Skeletal muscle cell (primary cell): ENCODE results near the gene BHLHE23.

Source experiments
- DNase-seq: peaks from one replicate; pipeline ENCODE4 v3.0.0-alpha.2; 2010; ENCODE audit warnings: low read depth
- H3K4me3 ChIP-seq: 2 replicates; pipeline ENCODE4 v1.5.1; 2011; ENCODE audit warnings: low read depth, mild to moderate bottlenecking, control low read depth, low read length, moderate library complexity

Gene BHLHE23

GRCh38 chr20:62996596-62996982 is 10.2 kb downstream of the BHLHE23 start:
- H3K4me3 ChIP-seq = no peak overlapping the region
- no peak for DNase-seq

GRCh38 chr20:62995898-62996595 is 10.7 kb downstream of the BHLHE23 start:
- DNase-seq = no peak
- no peak overlapping the region for H3K4me3 ChIP-seq

GRCh38 chr20:62995481-62995880 is 11.3 kb downstream of the BHLHE23 start:
- DNase-seq = no peak
- H3K4me3 ChIP-seq = no peak overlapping the region

- H3K4me3 ChIP-seq = no peak overlapping the region
- no peak for DNase-seq
Observed at GRCh38 chr20:62994869-62995281, 11.9 kb downstream of the BHLHE23 start.

DNA sequence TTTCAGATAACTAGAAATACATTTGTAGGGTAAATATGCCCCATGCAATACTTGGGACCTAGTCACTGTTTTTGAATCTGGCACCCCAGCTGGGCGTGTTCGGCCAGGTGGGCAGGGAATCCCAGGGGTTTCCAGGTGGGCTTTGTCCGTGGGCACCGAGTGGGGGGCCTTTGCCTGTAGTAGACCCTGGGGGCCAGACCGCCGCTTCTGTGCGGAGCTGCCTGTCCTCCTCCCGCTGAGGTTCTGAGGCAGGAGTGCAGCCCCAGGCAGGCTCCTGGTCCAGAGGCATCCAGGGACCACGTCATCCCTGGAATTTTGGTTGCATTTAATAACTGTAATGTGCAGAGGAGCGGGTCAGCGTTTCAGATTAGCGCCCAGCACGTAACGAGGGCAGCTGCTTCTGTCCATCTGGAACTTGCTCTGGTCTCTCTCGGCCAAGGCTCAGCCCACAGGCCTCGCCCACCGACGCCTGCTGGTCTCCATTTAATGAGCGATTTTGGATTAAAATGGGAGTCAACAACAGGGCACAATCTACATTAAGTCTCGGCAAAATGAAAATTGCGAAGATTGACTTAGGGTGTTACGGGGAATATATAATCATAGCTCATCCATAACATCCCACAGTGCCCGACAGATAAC is 12.8 kb downstream of the BHLHE23 start:
- H3K4me3 ChIP-seq = no peak overlapping the region
- DNase-seq = no peak

GRCh38 chr20:62991863-62992262 is 14.9 kb downstream of the BHLHE23 start:
- no peak for DNase-seq
- H3K4me3 ChIP-seq = no peak overlapping the region

DNA sequence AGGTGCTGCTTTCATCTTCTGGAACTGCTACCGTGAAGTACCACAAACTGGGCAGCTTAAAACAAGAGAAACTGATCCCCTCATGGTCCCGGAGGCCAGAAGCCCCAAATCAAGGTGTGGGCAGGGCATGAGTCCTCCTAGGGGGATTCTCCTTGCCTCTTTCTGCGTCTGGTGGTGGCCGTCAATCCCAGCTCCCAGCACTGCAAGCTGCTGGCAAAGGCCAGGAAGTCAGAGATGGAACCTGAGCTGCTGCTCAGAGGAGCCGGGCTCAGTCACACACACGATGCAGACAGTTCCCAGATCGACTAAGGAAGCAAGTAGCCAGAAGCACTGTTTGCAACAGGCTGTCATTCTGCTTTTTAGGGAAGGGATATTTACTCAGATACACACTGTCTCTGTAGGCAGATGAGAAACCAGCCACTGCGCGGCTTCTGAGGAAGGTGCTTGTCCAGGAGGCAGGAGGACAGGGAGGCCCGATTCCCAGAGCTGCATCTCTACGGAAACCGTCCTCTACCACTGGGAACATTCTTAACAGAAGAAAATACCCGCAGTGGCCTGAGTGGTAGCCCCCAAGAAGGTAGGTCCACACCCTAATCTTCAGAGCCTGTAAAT is 15.5 kb downstream of the BHLHE23 start:
- no peak for DNase-seq
- no peak overlapping the region for H3K4me3 ChIP-seq

- no peak for DNase-seq
- H3K4me3 ChIP-seq = no peak overlapping the region
Observed at GRCh38 chr20:62990306-62990825, 16.4 kb downstream of the BHLHE23 start.

GRCh38 chr20:62989201-62989601 is 17.6 kb downstream of the BHLHE23 start:
- DNase-seq = no peak

DNA sequence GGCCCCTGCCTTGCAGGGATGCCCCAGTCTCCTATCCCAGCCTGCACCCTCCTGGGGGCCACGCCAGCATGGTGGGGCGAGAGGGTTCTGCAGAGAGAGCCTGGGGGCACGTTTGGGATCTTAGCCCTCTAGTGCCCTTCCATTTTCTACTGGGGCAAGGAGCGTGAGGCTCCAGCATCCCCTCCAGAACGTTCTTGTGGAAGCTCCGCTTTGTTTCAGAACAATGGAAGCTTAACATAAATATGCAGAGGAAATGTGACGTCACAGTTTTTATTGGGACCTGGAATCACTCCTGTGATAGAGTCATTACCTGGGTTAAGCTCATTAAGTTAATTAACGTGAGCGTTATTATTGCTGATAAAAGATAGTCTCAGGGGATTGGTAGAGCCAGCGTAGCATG is 19.6 kb downstream of the BHLHE23 start:
- no peak for DNase-seq
- no peak overlapping the region for H3K4me3 ChIP-seq

More at GRCh38 chr20:62989201-62989601, 17.6 kb downstream of the BHLHE23 start:
- H3K4me3 ChIP-seq = no peak overlapping the region

GRCh38 chr20:62986257-62986800 is 20.4 kb downstream of the BHLHE23 start:
- no peak for DNase-seq
- no peak overlapping the region for H3K4me3 ChIP-seq

GRCh38 chr20:62985444-62985778 is 21.4 kb downstream of the BHLHE23 start:
- no peak overlapping the region for H3K4me3 ChIP-seq
- no peak for DNase-seq

GRCh38 chr20:62984666-62985443 is 21.9 kb downstream of the BHLHE23 start:
- no peak overlapping the region for H3K4me3 ChIP-seq
- no peak for DNase-seq

GRCh38 chr20:62983210-62983609 is 23.6 kb downstream of the BHLHE23 start:
- DNase-seq = no peak
- no peak overlapping the region for H3K4me3 ChIP-seq

DNA sequence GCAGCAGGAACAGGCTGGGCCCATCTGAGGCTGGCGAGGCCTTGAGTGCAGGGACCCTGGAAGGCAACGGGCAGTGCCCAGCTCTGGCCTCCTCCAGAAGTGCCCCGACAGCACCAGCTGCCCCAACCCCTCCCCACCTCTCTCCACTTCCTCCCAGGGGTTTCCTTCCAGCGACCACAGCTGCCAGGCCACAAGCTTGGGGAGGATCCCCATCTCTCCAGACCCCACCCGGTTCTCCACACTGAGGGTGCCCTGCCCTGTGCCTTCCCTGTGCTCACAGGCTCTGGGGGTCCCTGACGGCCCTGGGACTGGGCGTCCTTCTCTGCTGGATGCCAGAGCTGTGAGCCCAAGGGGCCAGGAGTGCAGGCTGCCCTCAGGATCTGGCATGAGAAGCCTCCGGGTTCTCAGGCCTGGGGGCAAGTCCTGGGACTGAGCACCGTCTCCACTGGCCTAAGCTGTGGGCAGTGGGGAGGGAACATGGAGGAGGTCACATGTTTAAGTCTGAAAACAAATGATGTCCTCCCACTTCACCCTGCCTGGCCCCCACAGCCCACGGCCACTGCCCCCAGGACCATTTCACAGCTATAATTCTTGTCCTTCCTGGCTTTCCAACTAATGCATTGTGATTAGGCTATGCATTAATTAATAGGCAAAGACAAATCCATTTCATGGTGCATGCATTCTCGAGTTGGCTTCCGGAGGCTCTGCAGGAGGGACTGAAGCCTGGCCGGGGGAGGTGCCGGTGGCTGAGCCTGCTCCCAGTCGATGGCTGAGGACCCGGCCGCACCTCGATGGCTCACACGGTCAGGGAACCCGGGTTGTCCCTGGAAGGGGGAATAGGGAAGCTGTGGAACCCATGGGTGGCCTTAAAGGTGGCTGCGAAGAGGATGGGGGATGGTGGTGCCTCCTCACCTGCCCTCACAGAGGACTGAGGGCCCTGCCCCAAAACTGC is 24.4 kb downstream of the BHLHE23 start:
- H3K4me3 ChIP-seq = no peak overlapping the region
- no peak for DNase-seq

DNA sequence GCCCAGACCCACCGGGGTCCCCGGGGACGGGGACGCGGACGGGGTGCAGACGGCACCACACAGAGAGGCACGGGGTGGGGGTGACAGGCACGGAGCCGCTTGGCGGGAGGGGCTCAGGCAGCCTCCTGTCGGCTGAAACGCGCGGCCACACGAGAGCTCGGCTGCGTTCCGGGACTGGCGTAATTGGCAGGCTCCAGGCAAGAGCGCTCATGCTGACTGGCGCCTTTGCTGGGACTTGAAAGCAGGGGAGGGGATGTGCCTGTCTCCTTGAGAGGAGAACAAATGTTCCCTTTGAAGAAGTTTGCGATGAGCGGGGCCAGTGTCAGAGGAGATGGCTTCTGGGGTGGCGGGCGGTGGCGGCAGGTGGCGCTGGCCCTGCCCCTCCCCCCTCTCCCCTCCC is 25.8 kb downstream of the BHLHE23 start:
- H3K4me3 ChIP-seq = no peak overlapping the region
- no peak for DNase-seq

- H3K4me3 ChIP-seq = no peak overlapping the region
- no peak for DNase-seq
Observed at GRCh38 chr20:62980380-62980960, 26.3 kb downstream of the BHLHE23 start.

GRCh38 chr20:62979876-62980373 is 26.8 kb downstream of the BHLHE23 start:
- no peak overlapping the region for H3K4me3 ChIP-seq
- no peak for DNase-seq
